COLO668 (cell line): ENCODE data around the gene MBOAT2.
"Not testable (repeated sequence)": the region's sequence is repeated elsewhere in the genome, so short reads cannot be mapped to it uniquely, and the experiment has no call there.

ENCODE experiments used
- DNase-seq: peaks from one replicate; lab custom pipeline; 2025; ENCODE audit not compliant: unreplicated experiment; lab: John Stamatoyannopoulos, UW

The MBOAT2 gene, protein sequence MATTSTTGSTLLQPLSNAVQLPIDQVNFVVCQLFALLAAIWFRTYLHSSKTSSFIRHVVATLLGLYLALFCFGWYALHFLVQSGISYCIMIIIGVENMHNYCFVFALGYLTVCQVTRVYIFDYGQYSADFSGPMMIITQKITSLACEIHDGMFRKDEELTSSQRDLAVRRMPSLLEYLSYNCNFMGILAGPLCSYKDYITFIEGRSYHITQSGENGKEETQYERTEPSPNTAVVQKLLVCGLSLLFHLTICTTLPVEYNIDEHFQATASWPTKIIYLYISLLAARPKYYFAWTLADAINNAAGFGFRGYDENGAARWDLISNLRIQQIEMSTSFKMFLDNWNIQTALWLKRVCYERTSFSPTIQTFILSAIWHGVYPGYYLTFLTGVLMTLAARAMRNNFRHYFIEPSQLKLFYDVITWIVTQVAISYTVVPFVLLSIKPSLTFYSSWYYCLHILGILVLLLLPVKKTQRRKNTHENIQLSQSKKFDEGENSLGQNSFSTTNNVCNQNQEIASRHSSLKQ

DNA sequence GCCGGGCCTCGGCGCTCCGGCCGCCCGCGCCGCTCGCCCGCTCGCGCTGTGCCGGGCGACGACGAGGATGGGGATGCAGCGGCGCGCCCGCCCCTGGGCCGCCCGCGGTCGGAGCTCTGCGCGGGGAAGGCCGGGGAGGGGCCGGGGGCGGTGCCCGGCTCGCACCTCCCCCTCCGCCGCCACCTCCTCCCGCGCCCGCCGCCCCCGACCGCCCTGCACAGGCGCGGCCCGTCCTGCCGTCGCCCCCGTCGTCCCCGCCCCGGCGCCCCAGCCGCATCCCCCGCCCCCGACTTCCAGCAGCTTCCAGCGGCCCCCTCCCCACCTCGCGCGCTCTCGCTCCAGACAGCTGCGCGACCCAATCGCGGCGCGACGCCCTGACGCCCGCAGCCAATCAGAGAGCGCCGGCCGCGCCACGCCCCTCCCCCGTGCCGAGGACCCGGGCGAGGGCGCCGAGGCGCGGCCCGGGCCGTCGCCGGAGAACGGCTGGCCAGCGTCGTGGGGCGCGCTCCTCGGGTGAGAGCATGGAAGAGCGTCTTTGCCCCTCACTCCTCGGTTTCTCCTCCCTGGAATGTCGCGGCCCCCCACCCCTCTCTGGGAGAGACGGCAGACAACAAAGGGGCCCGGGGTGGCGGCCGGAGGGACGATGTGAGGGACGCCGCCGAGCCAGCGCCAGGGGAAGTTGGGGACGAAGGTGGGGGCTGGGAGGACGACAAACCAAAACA, at the start of gene MBOAT2:
Gene MBOAT2, minus strand, starts transcription at position 69 of the 722 bp plus-strand sequence. CDS start 70 bp downstream, outside the sequence.
- peak; percentile 94 for DNase-seq

GRCh38 chr2:9052821-9053533, 49.5 kb upstream of the MBOAT2 start:
- no peak for DNase-seq

- DNase-seq: not testable (repeated sequence)
Measured at GRCh38 chr2:9051451-9051850, 48.0 kb upstream of the MBOAT2 start.

DNA sequence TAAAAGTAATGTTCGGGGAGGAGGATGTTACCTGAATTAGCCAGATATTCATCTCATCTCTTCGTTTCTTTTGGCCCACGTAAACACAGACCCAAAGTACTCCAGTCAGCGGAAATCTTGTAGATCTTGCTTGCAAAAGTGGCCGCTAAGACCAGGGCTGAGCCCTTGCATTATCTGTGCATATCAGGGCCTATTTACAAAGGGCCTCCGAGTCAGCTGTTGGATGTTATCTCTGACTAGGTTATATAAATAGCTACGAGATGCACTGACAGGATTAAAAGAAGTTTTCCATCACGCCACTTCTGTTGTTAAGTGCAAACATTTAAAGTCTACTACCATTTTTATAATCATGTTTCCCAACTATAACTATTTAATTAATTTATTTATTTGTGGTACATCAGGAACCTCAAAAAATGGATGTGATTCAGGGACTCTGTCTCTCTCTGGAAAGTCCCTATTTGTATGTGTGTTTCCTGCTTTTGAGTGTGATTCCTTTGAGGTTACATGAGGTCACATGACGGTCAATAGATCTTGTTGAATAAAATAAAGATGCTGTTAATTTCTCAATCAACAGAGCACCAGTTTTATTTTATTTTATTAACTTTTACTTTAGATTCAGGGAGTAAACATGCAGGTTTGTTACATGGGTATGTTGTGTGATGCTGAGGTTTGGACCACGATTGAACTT, 46.8 kb upstream of the MBOAT2 start:
- no peak for DNase-seq

- DNase-seq: no peak
Measured at GRCh38 chr2:9045595-9045994, 42.1 kb upstream of the MBOAT2 start.

DNA sequence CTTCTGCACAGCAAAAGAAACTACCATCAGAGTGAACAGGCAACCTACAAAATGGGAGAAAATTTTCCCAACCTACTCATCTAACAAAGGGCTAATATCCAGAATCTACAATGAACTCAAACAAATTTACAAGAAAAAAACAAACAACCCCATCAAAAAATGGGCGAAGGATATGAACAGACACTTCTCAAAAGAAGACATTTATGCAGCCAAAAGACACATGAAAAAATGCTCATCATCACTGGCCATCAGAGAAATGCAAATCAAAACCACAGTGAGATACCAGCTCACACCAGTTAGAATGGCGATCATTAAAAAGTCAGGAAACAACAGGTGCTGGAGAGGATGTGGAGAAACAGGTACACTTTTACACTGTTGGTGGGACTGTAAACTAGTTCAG, 40.0 kb upstream of the MBOAT2 start:
- DNase-seq: not testable (repeated sequence)

- DNase-seq: no peak
Measured at GRCh38 chr2:9037166-9037565, 33.7 kb upstream of the MBOAT2 start.

DNA sequence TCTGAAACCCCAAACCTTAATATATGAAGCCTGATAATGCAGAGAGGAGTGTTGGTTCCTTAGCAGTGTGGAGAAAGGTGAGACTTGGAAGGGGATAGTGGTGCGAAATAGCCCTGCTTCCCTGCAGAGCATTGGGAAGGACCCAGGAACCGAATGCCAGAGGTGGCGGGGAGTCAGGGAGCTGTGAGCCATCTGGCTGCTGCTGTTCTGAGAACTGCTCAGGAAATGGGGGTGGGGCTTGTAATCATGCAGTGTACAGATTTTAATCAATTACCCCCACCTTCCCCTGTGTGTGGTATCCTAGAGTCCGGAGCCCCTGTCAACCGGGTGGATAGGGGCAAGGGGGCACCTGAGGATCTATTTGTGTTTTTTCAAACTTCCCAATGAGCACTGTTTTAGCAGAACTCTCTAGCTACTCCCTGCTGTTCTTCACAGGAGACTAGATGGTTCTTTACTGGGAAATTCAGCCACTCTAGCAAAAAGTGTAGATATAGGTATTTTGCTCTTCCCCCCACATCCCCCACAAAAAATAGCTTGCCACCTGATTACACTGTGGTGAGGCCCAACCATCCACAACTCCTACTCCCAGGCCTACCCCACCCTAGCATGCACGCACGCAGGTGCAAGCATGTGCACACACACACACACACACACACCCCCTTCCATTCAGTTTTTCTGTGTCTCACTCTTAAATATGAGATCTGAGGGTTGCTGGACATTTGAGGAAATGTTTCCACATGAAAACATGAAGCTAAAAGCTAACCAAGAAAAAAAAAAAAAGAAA, 30.1 kb upstream of the MBOAT2 start:
- peak; percentile 17 for DNase-seq

GRCh38 chr2:9032536-9033255, 29.2 kb upstream of the MBOAT2 start:
- DNase-seq: no peak

- no peak for DNase-seq
Measured at GRCh38 chr2:9032121-9032520, 28.6 kb upstream of the MBOAT2 start.

GRCh38 chr2:9031246-9031645, 27.8 kb upstream of the MBOAT2 start:
- no peak for DNase-seq

DNA sequence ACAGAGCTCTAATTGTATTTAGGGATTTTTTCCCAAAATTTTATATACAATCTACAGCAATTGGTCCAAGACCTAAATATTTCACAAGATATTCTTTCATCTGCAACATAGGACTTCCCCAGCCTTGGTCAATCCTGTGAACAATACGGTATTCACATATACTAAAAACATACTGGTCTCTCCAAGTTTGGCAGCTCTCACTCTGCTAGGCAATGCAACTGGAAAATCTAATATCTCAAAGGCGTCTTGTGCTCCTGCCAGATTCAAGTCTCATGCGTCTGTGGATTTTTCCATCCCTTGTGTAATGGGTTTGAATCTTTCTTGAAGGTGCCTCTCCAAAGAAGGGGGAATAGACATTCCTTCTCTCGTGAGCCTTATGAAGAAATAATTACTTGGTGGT, 27.4 kb upstream of the MBOAT2 start:
- no peak for DNase-seq

- no peak for DNase-seq
Measured at GRCh38 chr2:9030190-9030589, 26.7 kb upstream of the MBOAT2 start.

DNA sequence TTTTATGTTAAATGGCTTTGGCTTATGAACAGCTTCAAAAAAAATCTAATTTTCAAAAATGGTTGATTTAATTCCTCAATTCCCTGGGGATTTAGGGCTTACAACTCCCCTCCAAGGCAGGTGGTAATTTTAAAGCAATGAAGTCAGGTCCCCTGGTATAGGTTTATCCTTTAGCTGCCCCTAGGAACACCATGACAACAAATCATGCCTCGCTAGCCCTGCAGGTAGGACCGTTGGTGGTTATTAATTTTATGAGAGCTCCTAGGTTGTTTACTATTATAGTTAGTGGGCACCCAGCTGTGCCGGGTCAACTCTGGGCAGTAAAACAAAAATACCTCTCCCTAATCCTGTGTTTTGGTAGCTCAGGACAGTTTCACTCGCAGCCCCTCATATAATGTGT, 26.2 kb upstream of the MBOAT2 start:
- DNase-seq: peak; percentile 19

DNA sequence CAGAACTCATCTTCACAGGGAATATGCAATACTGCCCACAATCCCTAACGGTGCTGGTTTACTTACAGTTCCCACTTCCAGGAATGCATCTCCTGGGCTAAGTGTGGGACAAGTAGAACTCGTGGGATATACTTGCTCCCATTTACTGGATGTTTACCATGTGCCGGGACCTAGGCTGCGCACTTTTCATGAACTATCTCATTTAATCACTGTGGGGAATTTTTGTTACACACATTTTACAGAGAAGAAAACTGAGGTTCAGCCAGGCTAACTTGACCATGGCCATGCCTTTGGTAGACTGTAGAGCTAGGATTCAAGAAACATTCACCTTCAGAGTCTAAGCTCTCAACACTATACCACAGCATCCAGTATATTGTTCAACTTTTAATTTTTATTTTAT, 24.4 kb upstream of the MBOAT2 start:
- no peak for DNase-seq

- no peak for DNase-seq
Measured at GRCh38 chr2:9025746-9026145, 22.3 kb upstream of the MBOAT2 start.

GRCh38 chr2:9024575-9024974, 21.1 kb upstream of the MBOAT2 start:
- no peak for DNase-seq

- no peak for DNase-seq
Measured at GRCh38 chr2:9021563-9022211, 18.2 kb upstream of the MBOAT2 start.

- no peak for DNase-seq
Measured at GRCh38 chr2:9020267-9020666, 16.8 kb upstream of the MBOAT2 start.
